ENCODE results near the gene FOXN4. TPM values are rescaled to one million over a fixed set of nuclear protein-coding genes. Genes with fewer than 3 reads are reported as not detected.

The FOXN4 gene
- total RNA-seq, 4 donors from 2014 or later, result not detected

GRCh38 chr12:109336593-109336992 is 27.5 kb upstream of the FOXN4 start:
- in situ Hi-C loops (cut with MboI; ENCODE audit: low sequenced_read_pairs in 4 of 4), result no loop called here
- no peak for TF ChIP-seq POLR2A (IDR thresholded peaks at IDR 0.05)
- TF ChIP-seq, protein P1, sequence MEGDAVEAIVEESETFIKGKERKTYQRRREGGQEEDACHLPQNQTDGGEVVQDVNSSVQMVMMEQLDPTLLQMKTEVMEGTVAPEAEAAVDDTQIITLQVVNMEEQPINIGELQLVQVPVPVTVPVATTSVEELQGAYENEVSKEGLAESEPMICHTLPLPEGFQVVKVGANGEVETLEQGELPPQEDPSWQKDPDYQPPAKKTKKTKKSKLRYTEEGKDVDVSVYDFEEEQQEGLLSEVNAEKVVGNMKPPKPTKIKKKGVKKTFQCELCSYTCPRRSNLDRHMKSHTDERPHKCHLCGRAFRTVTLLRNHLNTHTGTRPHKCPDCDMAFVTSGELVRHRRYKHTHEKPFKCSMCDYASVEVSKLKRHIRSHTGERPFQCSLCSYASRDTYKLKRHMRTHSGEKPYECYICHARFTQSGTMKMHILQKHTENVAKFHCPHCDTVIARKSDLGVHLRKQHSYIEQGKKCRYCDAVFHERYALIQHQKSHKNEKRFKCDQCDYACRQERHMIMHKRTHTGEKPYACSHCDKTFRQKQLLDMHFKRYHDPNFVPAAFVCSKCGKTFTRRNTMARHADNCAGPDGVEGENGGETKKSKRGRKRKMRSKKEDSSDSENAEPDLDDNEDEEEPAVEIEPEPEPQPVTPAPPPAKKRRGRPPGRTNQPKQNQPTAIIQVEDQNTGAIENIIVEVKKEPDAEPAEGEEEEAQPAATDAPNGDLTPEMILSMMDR (IDR thresholded peaks at IDR 0.05 in 4 of 5, conservative IDR thresholded peaks at IDR 0.05 in 1 of 5), result no peak
- no peaks in the 10 kb centered on the region for H3K9me3 ChIP-seq
- peaks cover 0 to 4% (median 0%) of the 10 kb centered on the region in 3 donors for H3K27me3 ChIP-seq
- no peaks in the 10 kb centered on the region for H3K36me3 ChIP-seq
- H3K4me1 ChIP-seq, result no peaks in the 10 kb centered on the region
- H3K4me3 ChIP-seq, result no peak overlapping the region
- intact Hi-C loops (cut with DNase I; ENCODE audit: low total_unique reads), result no loop called here
- H3K27ac ChIP-seq, result no peak overlapping the region
- ATAC-seq, result no peak
- DNase-seq, result no peak

- H3K36me3 ChIP-seq, result no peaks in the 10 kb centered on the region
- in situ Hi-C loops (cut with MboI; ENCODE audit: low sequenced_read_pairs in 4 of 4) (no loop called here), intact Hi-C loops (cut with DNase I; ENCODE audit: low total_unique reads) (no loop called here)
- no peak for DNase-seq
- no peak for TF ChIP-seq POLR2A (IDR thresholded peaks at IDR 0.05)
- TF ChIP-seq, protein P1 (IDR thresholded peaks at IDR 0.05 in 4 of 5, conservative IDR thresholded peaks at IDR 0.05 in 1 of 5), result no peak
- H3K27me3 ChIP-seq, result peaks cover 0 to 4% (median 0%) of the 10 kb centered on the region in 3 donors
- no peak for ATAC-seq
- H3K4me3 ChIP-seq, result no peak overlapping the region
- no peaks in the 10 kb centered on the region for H3K4me1 ChIP-seq
- no peaks in the 10 kb centered on the region for H3K9me3 ChIP-seq
- no peak overlapping the region for H3K27ac ChIP-seq
Observed at GRCh38 chr12:109334887-109335286, 25.8 kb upstream of the FOXN4 start.

DNA sequence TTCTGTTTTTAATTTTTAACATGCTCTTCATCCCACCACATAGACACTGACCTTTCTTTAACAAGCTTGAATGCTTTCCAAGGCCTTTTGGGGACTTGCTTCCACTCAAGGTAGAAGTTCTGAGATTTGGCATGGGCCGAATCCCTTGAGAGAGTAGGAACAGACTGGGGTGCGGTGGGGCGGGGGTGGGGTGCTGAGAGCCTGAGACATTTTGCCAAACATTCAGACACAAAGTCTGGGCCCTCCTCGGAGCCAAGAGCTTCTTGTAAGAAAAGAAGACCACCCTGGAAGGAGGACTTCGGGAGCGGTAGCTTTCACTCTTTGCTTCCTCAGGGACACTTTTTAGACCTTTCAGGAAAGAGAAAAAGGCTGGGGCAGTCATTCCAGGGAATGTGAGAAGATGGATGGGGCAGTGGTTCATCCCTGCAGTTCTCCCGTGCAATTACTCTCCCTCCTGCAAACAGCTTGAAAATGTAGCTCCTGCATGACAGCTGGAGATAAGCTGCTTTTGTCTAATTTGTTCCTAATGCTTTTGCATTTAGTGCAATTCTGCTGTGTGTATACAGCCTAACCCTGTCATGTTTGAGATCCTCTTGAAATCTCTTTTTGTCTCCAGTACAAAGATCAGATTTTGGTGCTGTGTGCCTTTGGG is 22.3 kb upstream of the FOXN4 start:
- in situ Hi-C loops (cut with MboI; ENCODE audit: low sequenced_read_pairs in 4 of 4), result no loop called here
- no peak for TF ChIP-seq POLR2A (IDR thresholded peaks at IDR 0.05)
- TF ChIP-seq, protein P1 (IDR thresholded peaks at IDR 0.05 in 4 of 5, conservative IDR thresholded peaks at IDR 0.05 in 1 of 5), result no peak
- ATAC-seq, result no peak
- Histone ChIP-seq H3K4me3 (no peak overlapping the region), H3K9me3 (no peaks in the 10 kb centered on the region), H3K36me3 (no peaks in the 10 kb centered on the region), H3K27ac (no peak overlapping the region), H3K4me1 (no peaks in the 10 kb centered on the region), H3K27me3 (peaks cover 0 to 4% (median 0%) of the 10 kb centered on the region in 3 donors)
- intact Hi-C loops (cut with DNase I; ENCODE audit: low total_unique reads), result no loop called here
- DNase-seq, result no peak

DNA sequence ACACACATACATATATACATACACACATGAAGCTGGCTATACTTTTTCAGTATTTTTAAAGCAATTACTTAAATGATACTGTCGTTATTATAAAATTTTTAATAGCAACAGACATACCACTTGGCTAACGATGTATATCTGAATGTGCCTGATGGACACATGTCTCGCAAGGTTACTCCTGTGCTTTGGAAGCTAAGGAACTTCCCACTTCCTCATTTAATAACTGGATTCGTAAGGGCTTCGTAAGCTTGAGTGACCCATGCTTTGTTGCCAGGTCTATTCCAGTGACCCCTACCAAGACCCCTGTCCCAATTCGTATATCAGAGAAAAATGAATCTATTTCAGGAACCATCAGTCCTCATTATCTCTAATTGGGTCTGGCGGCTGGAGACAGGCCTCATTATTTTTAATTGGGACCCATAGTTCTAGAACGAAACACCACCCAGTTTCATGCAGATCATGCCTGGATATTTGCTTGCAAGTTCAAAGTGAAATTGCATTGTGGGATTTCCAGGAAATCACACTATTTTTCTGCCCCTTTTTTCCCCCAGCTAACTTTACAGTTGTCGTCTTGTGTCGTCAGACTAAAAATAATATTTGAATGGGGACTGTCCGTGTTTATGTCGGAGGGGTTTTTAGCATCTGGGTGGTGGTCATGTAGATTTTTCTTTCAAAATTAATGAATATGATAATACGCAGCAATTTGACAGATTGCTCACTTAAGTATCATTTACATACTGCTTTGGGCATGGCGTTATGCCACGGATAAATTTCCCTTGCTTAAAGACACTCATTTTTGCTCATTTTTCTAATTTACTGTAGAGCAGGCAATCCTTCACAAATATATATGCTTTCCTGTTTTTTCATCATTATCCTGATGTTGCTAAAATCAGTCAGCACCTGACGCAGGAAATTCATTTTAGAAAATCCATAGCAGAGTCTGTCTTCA is 21.5 kb upstream of the FOXN4 start:
- Histone ChIP-seq H3K9me3 (no peaks in the 10 kb centered on the region), H3K4me1 (no peaks in the 10 kb centered on the region), H3K27me3 (peaks cover 0 to 4% (median 0%) of the 10 kb centered on the region in 3 donors), H3K4me3 (no peak overlapping the region), H3K27ac (no peak overlapping the region), H3K36me3 (no peaks in the 10 kb centered on the region)
- intact Hi-C loops (cut with DNase I; ENCODE audit: low total_unique reads), result no loop called here
- no peak for DNase-seq
- in situ Hi-C loops (cut with MboI; ENCODE audit: low sequenced_read_pairs in 4 of 4), result no loop called here
- no peak for ATAC-seq
- TF ChIP-seq, protein P1 (IDR thresholded peaks at IDR 0.05 in 4 of 5, conservative IDR thresholded peaks at IDR 0.05 in 1 of 5), result no peak
- no peak for TF ChIP-seq POLR2A (IDR thresholded peaks at IDR 0.05)

Measured in gastrocnemius medialis (tissue), 4 donors.